ENCODE data around the gene PARG.

Gene PARG

GRCh38 chr10:49830016-49830415, 111.8 kb downstream of the PARG start:
- no peak for DNase-seq (ENCODE audit: low spot score)
- no peak for TF ChIP-seq CTCF (IDR thresholded peaks at IDR 0.05; ENCODE audit: extremely low read depth, missing control alignments)

GRCh38 chr10:49827297-49827696, 114.5 kb downstream of the PARG start:
- no peak for DNase-seq (ENCODE audit: low spot score)
- TF ChIP-seq CTCF (IDR thresholded peaks at IDR 0.05; ENCODE audit: extremely low read depth, missing control alignments) = no peak

DNA sequence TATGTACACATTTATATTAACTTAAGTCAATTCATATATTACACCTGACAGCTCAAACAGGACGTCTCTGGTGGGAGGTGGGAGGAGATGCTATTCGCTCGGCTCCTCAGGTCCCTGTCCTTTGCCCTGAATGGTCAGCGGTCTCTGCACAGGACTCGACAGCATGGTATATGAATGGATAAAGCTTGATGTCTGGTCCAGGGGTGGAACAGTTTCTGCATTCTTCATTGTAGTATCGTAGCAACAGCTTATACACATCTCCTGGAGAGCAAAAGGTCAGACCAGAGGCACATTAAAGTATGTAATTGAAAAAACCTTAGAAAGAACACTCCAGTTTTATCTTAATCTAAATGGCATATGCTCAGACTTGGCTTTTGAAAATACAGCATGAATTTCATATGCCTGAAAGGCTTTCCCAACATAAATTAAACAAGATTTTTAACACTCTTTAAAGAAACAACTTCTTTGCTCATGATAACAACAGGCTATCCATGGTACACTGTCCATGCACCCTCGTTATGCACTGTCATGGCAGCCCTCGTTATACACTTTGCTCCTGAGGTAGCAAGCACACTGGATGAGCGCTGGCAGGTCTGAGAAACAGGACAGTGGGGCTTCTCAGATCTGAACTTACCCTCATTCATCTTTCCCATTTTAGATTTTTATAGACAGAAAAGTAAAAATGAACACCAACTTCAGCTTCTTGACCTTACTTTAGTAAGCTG, 122.4 kb downstream of the PARG start:
- TF ChIP-seq CTCF (IDR thresholded peaks at IDR 0.05; ENCODE audit: extremely low read depth, missing control alignments) = no peak
- no peak for DNase-seq (ENCODE audit: low spot score)

- DNase-seq (ENCODE audit: low spot score) = no peak
- TF ChIP-seq CTCF (IDR thresholded peaks at IDR 0.05; ENCODE audit: extremely low read depth, missing control alignments) = no peak
These were observed 124.0 kb downstream of the PARG start for GRCh38 chr10:49817845-49818244.

GRCh38 chr10:49803988-49804387, 137.8 kb downstream of the PARG start:
- no peak for TF ChIP-seq CTCF (IDR thresholded peaks at IDR 0.05; ENCODE audit: extremely low read depth, missing control alignments)
- DNase-seq (ENCODE audit: low spot score) = no peak

DNA sequence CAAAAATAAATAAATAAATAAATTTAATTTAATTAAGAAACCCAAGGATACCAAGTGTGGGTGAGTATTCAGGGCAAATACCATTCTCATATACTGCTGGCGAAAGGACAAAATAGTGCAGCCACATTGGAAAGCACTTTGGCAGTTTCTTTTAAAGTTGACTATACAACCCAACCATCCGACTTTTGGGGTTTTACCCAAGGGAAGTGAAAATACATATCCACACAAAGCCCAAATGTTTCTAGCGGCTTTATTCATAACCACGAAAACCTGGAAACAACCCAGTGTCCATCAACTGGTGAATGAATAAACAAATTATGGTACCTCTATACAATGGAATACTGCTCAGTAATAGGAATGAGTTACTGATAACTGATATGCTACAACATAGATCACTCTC, 143.6 kb downstream of the PARG start:
- no peak for TF ChIP-seq CTCF (IDR thresholded peaks at IDR 0.05; ENCODE audit: extremely low read depth, missing control alignments)
- DNase-seq (ENCODE audit: low spot score) = no peak

DNA sequence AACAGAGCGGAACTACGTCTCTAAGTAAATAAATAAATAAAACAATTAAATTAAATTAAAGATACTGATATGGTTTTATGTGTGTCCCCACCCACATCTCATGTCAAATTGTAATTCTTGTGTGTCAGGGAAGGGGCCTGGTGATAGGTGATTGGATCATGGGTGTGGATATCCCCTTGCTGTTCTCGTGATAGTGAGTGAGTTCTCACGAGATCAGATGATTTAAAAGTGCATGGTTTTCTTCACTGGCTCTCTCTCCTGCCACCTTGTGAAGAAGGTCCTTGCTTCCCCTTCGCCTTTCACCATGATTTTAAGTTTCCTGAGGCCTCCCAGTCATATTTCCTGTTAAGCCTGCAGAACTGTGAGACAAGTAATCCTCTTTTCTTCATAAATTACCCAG, 150.7 kb downstream of the PARG start:
- no peak for DNase-seq (ENCODE audit: low spot score)
- no peak for TF ChIP-seq CTCF (IDR thresholded peaks at IDR 0.05; ENCODE audit: extremely low read depth, missing control alignments)

Data from GM20000 (cell line).